HEK293T (cell line): Measurements from ENCODE around the gene ASCL1.

Source experiments
- BHLHE40 ChIP-seq: fragments of 450-650 bp; IDR thresholded peaks from 2 replicates; pipeline ENCODE4 v1.6.1; 2016; ENCODE audit warnings: mild to moderate bottlenecking, moderate library complexity, borderline replicate concordance
- FOXK2 ChIP-seq: fragments of 450-650 bp; IDR thresholded peaks from 2 replicates; pipeline ENCODE4 v1.6.1; 2016; ENCODE audit warnings: mild to moderate bottlenecking

GRCh38 chr12:102966200-102966863 is 8.9 kb downstream of the ASCL1 start:
- TF ChIP-seq BHLHE40: no peak
- TF ChIP-seq FOXK2: no peak
